PC-9 (cell line): ENCODE data around the gene PDE4D.

Experiments
- EZH2 ChIP-seq: fragments of 200-600 bp; sonication (generic); IDR thresholded peaks from 2 replicates; pipeline ENCODE4 v1.8.0; 2017; ENCODE audit warnings: antibody characterized with exemption, low read depth
- TF ChIP-seq, protein P1 (sequence below): fragments of 200-600 bp; sonication (generic); conservative IDR thresholded peaks from 2 replicates; pipeline ENCODE4 v1.6.1; 2017; ENCODE audit warnings: mixed run types, antibody characterized with exemption, mild to moderate bottlenecking, moderate library complexity

DNA sequence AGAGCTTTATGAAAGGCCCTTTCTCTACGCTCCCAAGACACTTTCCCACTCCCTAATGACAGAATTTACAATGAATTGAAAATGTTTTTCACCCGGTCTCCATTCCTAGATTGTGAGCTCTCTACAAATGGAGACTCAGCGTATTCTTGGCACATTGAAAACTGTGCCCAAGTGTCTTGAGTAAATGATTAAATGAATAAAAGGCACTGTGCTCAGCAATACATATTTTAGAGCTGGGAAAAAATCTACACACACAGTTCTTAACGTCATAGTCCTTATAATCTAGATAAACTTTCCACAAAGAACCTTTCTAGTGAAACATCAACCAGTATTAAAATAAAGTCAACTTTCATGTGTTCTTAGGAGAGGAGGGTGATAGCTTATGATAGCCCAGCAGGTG, 676.7 kb downstream of the PDE4D start:
- TF ChIP-seq, protein P1, sequence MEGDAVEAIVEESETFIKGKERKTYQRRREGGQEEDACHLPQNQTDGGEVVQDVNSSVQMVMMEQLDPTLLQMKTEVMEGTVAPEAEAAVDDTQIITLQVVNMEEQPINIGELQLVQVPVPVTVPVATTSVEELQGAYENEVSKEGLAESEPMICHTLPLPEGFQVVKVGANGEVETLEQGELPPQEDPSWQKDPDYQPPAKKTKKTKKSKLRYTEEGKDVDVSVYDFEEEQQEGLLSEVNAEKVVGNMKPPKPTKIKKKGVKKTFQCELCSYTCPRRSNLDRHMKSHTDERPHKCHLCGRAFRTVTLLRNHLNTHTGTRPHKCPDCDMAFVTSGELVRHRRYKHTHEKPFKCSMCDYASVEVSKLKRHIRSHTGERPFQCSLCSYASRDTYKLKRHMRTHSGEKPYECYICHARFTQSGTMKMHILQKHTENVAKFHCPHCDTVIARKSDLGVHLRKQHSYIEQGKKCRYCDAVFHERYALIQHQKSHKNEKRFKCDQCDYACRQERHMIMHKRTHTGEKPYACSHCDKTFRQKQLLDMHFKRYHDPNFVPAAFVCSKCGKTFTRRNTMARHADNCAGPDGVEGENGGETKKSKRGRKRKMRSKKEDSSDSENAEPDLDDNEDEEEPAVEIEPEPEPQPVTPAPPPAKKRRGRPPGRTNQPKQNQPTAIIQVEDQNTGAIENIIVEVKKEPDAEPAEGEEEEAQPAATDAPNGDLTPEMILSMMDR, result no peak
- TF ChIP-seq EZH2, result no peak
